H9 (cell line): ENCODE measurements around the gene EVI5L. TPM values are rescaled to one million over a fixed set of nuclear protein-coding genes. Genes with fewer than 3 reads are reported as not detected.

Experiments used
- DNase-seq: peaks from one replicate; pipeline ENCODE4 v3.0.0-alpha.2; 2017
- H2AFZ ChIP-seq: one replicate; pipeline ENCODE4 v1.6.1; 2013; ENCODE audit warnings: mild to moderate bottlenecking, low read length, control low read depth, moderate library complexity
- H2AK5ac ChIP-seq: 2 replicates; pipeline ENCODE4 v1.6.1; 2013; ENCODE audit warnings: low read length, control low read depth, mixed read lengths; ENCODE audit not compliant: insufficient read length
- H2BK120ac ChIP-seq: one replicate; pipeline ENCODE4 v1.6.1; 2013; ENCODE audit warnings: low read depth, mild to moderate bottlenecking, low read length, control low read depth, inconsistent platforms; ENCODE audit not compliant: poor library complexity, severe bottlenecking
- H2BK12ac ChIP-seq: 2 replicates; pipeline ENCODE4 v1.6.1; 2013; ENCODE audit warnings: low read length, control low read depth, mixed read lengths, low read depth; ENCODE audit not compliant: insufficient read length
- H2BK15ac ChIP-seq: 2 replicates; pipeline ENCODE4 v1.6.1; 2013; ENCODE audit warnings: low read depth, low read length, control low read depth
- H2BK20ac ChIP-seq: one replicate; pipeline ENCODE4 v1.6.1; 2013; ENCODE audit warnings: low read depth, mild to moderate bottlenecking, low read length, control low read depth, inconsistent platforms; ENCODE audit not compliant: poor library complexity, severe bottlenecking
- H2BK5ac ChIP-seq: 2 replicates; pipeline ENCODE4 v1.6.1; 2013; ENCODE audit warnings: low read length, control low read depth, mixed read lengths; ENCODE audit not compliant: insufficient read length
- H3K14ac ChIP-seq: 2 replicates; pipeline ENCODE4 v1.6.1; 2013; ENCODE audit warnings: low read length, control low read depth; ENCODE audit not compliant: insufficient read depth
- H3K18ac ChIP-seq: 2 replicates; pipeline ENCODE4 v1.6.1; 2013; ENCODE audit warnings: low read depth, mild to moderate bottlenecking, mixed read lengths, low read length, control low read depth; ENCODE audit not compliant: insufficient read length
- H3K23ac ChIP-seq: 2 replicates; pipeline ENCODE4 v1.6.1; 2013; ENCODE audit warnings: low read length, control low read depth, mixed read lengths, low read depth; ENCODE audit not compliant: insufficient read length
- H3K23me2 ChIP-seq: 2 replicates; pipeline ENCODE4 v1.6.1; 2013; ENCODE audit warnings: low read depth, mild to moderate bottlenecking, mixed read lengths, low read length, control low read depth; ENCODE audit not compliant: insufficient read length, poor library complexity, severe bottlenecking
- H3K27ac ChIP-seq: 2 replicates; pipeline ENCODE4 v1.5.1; 2013; ENCODE audit warnings: low read length, control low read depth, mixed read lengths, low read depth; ENCODE audit not compliant: insufficient read length
- H3K27me3 ChIP-seq: 2 replicates; pipeline ENCODE4 v1.6.1; 2013; ENCODE audit warnings: low read length, control low read depth, inconsistent platforms; ENCODE audit not compliant: insufficient read depth
- H3K4ac ChIP-seq: 2 replicates; pipeline ENCODE4 v1.6.1; 2013; ENCODE audit warnings: low read depth, mild to moderate bottlenecking, control low read depth, inconsistent platforms, low read length, moderate library complexity
- H3K4me1 ChIP-seq: 2 replicates; pipeline ENCODE4 v1.6.1; 2013; ENCODE audit warnings: low read length, control low read depth, inconsistent platforms; ENCODE audit not compliant: insufficient read depth
- H3K4me2 ChIP-seq: 2 replicates; pipeline ENCODE4 v1.6.1; 2013; ENCODE audit warnings: low read length, control low read depth, mixed read lengths; ENCODE audit not compliant: insufficient read length, insufficient read depth
- H3K56ac ChIP-seq: 2 replicates; pipeline ENCODE4 v1.6.1; 2013; ENCODE audit warnings: low read depth, mild to moderate bottlenecking, mixed read lengths, low read length, control low read depth; ENCODE audit not compliant: insufficient read length
- H3K79me1 ChIP-seq: 2 replicates; pipeline ENCODE4 v1.6.1; 2013; ENCODE audit warnings: low read depth, mild to moderate bottlenecking, moderate library complexity, low read length, control low read depth, inconsistent platforms; ENCODE audit not compliant: insufficient read depth, poor library complexity, severe bottlenecking
- H3K79me2 ChIP-seq: 2 replicates; pipeline ENCODE4 v1.6.1; 2013; ENCODE audit warnings: low read length, control low read depth, inconsistent platforms; ENCODE audit not compliant: insufficient read depth
- H3K9ac ChIP-seq: 2 replicates; pipeline ENCODE4 v1.6.1; 2013; ENCODE audit warnings: low read length, control low read depth, mixed read lengths; ENCODE audit not compliant: insufficient read length; ENCODE audit errors: extremely low read depth
- H3K9me3 ChIP-seq: one replicate; pipeline ENCODE4 v1.6.1; 2013; ENCODE audit warnings: low read depth, low read length, inconsistent platforms; ENCODE audit not compliant: control insufficient read depth
- H3T11ph ChIP-seq: one replicate; pipeline ENCODE4 v1.6.1; 2013; ENCODE audit warnings: mild to moderate bottlenecking, low read length, control low read depth, inconsistent platforms
- H4K20me1 ChIP-seq: one replicate; pipeline ENCODE4 v1.6.1; 2013; ENCODE audit not compliant: control insufficient read depth, insufficient read length, insufficient read depth
- H4K5ac ChIP-seq: 2 replicates; pipeline ENCODE4 v1.6.1; 2013; ENCODE audit warnings: low read depth, mild to moderate bottlenecking, mixed read lengths, low read length, control low read depth; ENCODE audit not compliant: insufficient read length
- H4K8ac ChIP-seq: replicated peaks from 2 replicates; pipeline ENCODE4 v1.6.1; 2013; ENCODE audit warnings: low read length, control low read depth, mixed read lengths, low read depth; ENCODE audit not compliant: insufficient read length
- H4K91ac ChIP-seq: 2 replicates; pipeline ENCODE4 v1.6.1; 2013; ENCODE audit warnings: low read depth, mild to moderate bottlenecking, moderate library complexity, mixed read lengths, low read length, control low read depth; ENCODE audit not compliant: insufficient read length
- H3K27ac Mint-ChIP-seq, 3 experiments: 2 replicates in 2 of 3; 3 replicates in 1 of 3; pipeline ENCODE4 v1.8.0; 2020 to 2021; ENCODE audit warnings: mixed read lengths in 3 of 3, mild to moderate bottlenecking in 1 of 3, moderate library complexity in 1 of 3
- H3K27me3 Mint-ChIP-seq: 2 replicates; pipeline ENCODE4 v1.8.0; 2021; ENCODE audit warnings: low read depth, mild to moderate bottlenecking, moderate library complexity, mixed read lengths
- H3K36me3 Mint-ChIP-seq, 3 experiments: 2 replicates in 2 of 3; 3 replicates in 1 of 3; pipeline ENCODE4 v1.8.0; 2020 to 2021; ENCODE audit warnings: low read depth in 3 of 3, mixed read lengths in 3 of 3; ENCODE audit not compliant: insufficient read depth in 1 of 3
- H3K4me1 Mint-ChIP-seq, 2 experiments: 2 replicates each; pipeline ENCODE4 v1.8.0; 2020; ENCODE audit warnings: mixed read lengths in 2 of 2
- H3K4me3 Mint-ChIP-seq, 2 experiments: 2 replicates in 1 of 2; 3 replicates in 1 of 2; pipeline ENCODE4 v1.8.0; 2020 to 2021; ENCODE audit warnings: mild to moderate bottlenecking in 2 of 2, mixed read lengths in 2 of 2, moderate library complexity in 1 of 2
- H3K9me3 Mint-ChIP-seq, 2 experiments: 2 replicates in 1 of 2; 3 replicates in 1 of 2; pipeline ENCODE4 v1.8.0; 2020; ENCODE audit warnings: mild to moderate bottlenecking in 2 of 2, mixed read lengths in 2 of 2, moderate library complexity in 1 of 2
- CTCF ChIP-seq: fragments of 200-600 bp; sonication (generic); conservative IDR thresholded peaks from 3 replicates; pipeline ENCODE4 v1.8.0; 2021; ENCODE audit warnings: antibody characterized with exemption, mild to moderate bottlenecking
- WGBS: extraction: QIAGEN DNeasy Blood & Tissue Kit; methylation state at CpG from one replicate; pipeline ENCODE4 v1.1.7; 2013; ENCODE audit warnings: missing lambda C conversion rate, low lambda C conversion rate, mixed read lengths; ENCODE audit not compliant: insufficient read length; ENCODE audit errors: extremely low coverage; 5-methylcytosine and 5-hydroxymethylcytosine counted together
- total RNA-seq: library from RNA; stranded (reverse); gene quantifications from 2 replicates; pipeline ENCODE4 v1.2.1, GENCODE V29; 2021

EVI5L gene
- total RNA-seq, 1 experiment from 2014 or later, result 7.1 TPM

- H3T11ph ChIP-seq, result no peak overlapping the region
- H3K79me2 ChIP-seq, result no peaks in the 10 kb centered on the region
- no peak overlapping the region for H3K27ac ChIP-seq
- no peak overlapping the region for H2BK15ac ChIP-seq
- H2BK12ac ChIP-seq, result no peak overlapping the region
- H2BK20ac ChIP-seq, result no peak overlapping the region
- no peak overlapping the region for H3K9ac ChIP-seq
- H3K23ac ChIP-seq, result no peak overlapping the region
- H4K91ac ChIP-seq, result no peak overlapping the region
- no peak overlapping the region for H2AFZ ChIP-seq
- no peak overlapping the region for H2AK5ac ChIP-seq
- no peaks in the 10 kb centered on the region for H3K23me2 ChIP-seq
- no peak overlapping the region for H2BK120ac ChIP-seq
- peaks cover 3 to 20% of the 10 kb centered on the region in 2 experiments; a peak in 4 of 5 replicates for H3K9me3 Mint-ChIP-seq
- H4K20me1 ChIP-seq, result no peaks in the 10 kb centered on the region
- no peak overlapping the region for H4K5ac ChIP-seq
- no peaks in the 10 kb centered on the region; the same call in 1 of the 2 replicates for H3K27me3 ChIP-seq
- H3K18ac ChIP-seq, result no peak overlapping the region
- H4K8ac ChIP-seq, result no peak overlapping the region
- no peak overlapping the region for H3K27ac Mint-ChIP-seq
- no peak overlapping the region for H3K4ac ChIP-seq
- no peak overlapping the region for H2BK5ac ChIP-seq
- TF ChIP-seq CTCF, result no peak
- no peak overlapping the region for H3K4me3 Mint-ChIP-seq
- H3K36me3 Mint-ChIP-seq, result no peaks in the 10 kb centered on the region
- H3K4me1 ChIP-seq, result no peaks in the 10 kb centered on the region
- H3K56ac ChIP-seq, result no peak overlapping the region
- no CpG with 5 or more reads among the region's 1 CpG for WGBS
- H3K4me2 ChIP-seq, result no peak overlapping the region
- peaks cover 7% of the 10 kb centered on the region for H3K9me3 ChIP-seq
- H3K79me1 ChIP-seq, result no peaks in the 10 kb centered on the region
- no peak overlapping the region for H3K14ac ChIP-seq
- peaks cover 67% of the 10 kb centered on the region for H3K27me3 Mint-ChIP-seq
- H3K4me1 Mint-ChIP-seq, result no peaks in the 10 kb centered on the region
- DNase-seq, result no peak
These were observed 12.2 kb upstream of the EVI5L start for GRCh38 chr19:7817801-7818200.
